NCI-H2107 (cell line): ENCODE data around the gene TRAF3IP3.
A peak's percentile ranks its signal among the peaks of the same experiment; 100 is the strongest.

ENCODE experiments used
- DNase-seq: peaks from one replicate; lab custom pipeline; 2025; lab: John Stamatoyannopoulos, UW

The TRAF3IP3 gene

GRCh38 chr1:209737118-209737505 lies 18.7 kb upstream of the TRAF3IP3 start:
- DNase-seq: no peak

DNA sequence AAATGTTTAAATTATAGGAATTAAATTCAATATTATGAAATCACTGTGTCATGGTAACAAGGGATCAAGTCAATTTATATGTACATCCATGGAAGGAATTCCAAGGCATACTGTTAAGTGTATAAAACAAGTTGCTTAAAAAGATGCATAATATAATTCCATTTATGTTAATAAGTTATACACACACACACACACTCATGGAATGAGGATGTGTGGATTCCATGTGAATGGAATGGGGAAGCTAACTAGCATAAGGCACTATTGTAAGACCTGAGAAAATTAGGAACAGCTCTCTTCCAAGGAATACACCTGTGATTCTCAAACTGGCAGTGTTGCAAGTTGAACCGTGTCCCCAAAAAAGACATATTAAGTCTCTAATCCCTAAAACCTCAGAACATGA lies 17.6 kb upstream of the TRAF3IP3 start:
- no peak for DNase-seq

- DNase-seq: no peak
Measured at GRCh38 chr1:209741193-209741592, 14.7 kb upstream of the TRAF3IP3 start.

DNA sequence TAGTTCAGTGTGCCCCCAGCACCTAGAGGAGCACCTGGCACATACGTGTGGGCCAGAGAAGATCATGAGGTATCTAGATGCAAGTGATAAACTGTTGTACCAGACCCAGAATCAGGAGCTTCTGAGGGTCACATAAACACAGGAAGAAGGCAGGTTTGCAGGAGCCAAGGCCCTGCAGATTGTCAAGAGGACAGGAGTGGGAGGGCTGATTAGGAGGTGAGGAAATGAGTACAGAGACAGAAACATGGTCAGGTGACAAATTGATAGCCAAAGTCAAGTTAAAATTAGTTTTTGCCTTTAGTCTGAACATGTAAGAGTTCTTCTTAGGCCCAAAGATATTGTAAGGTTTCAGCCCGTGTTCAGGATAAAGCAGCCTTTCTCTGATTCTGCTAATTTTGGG lies 14.0 kb upstream of the TRAF3IP3 start:
- no peak for DNase-seq

GRCh38 chr1:209742409-209743144 lies 13.3 kb upstream of the TRAF3IP3 start:
- DNase-seq: no peak

DNA sequence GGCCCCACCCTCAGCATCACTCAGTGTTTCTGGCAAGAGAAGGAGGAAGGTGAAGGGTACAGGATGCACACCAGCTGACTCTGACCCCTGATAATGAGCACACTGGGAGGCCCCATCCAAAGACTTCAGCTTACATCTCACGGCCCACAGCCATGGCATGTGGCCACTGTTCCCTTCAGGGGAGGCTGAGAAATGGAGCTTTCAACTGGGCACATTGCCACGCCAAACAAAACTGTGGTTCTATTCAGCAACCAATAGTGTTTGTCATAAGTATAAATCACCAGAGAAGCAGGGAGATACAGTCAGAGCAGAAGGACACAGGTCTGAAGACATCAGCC lies 12.7 kb upstream of the TRAF3IP3 start:
- peak; percentile 11 for DNase-seq

GRCh38 chr1:209746451-209747165 lies 9.2 kb upstream of the TRAF3IP3 start:
- DNase-seq: no peak

DNA sequence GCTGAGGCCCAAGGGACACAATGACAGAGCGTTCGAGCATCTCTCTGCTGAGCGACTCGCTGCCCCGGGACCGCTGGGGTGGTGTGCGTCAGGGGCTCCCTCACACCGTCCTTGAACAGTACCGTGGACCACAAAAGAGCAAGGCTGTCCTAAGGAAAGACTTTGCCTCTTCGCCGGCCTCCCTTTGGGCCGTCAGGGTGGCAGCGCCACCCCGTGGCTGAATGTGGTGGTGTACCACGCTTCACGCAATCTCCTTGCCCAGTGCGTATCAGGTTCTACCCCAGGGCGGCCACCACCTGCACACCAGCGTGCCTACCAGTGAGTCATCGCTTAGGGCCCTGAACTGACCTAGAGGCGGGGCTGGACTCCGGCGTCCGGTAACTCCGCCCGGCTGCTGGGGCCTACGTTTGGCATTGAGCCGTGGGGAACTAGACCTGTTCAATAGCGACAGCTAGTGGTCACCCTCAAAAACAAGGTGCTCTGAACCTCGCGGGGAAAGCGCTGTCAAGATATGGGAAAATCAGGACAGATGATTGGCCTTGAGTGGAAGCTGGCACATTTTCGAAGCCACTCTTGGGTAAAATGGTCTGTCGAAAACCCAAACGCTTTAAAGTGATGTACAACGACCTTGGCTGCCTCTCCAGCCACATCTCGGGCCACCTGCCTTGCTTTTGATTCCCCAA lies 8.1 kb upstream of the TRAF3IP3 start:
- DNase-seq: peak; percentile 10

DNA sequence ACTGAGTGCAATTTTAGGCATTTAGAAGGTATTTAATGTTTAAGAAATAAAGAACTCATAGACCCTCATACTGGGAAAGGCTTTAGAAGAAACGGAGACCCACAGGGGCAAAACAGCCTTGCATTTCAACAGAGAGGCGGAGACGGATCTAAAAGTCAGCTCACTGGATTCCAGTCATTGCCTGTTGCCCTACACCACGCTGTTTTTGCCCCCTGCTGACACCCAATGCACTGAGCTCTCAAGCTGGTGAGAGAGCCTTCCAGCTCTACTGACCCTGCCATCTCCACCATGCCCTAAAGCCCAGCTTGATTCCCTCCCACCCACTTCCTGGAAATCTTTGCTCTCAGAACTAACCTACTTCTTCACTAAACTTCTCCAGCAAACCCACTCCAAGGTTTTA lies 7.2 kb upstream of the TRAF3IP3 start:
- DNase-seq: no peak

- no peak for DNase-seq
Measured at GRCh38 chr1:209749205-209749604, 6.6 kb upstream of the TRAF3IP3 start.

- DNase-seq: no peak
Measured at GRCh38 chr1:209749670-209750323, 6.1 kb upstream of the TRAF3IP3 start.

- DNase-seq: no peak
Measured at GRCh38 chr1:209751627-209752231, 4.1 kb upstream of the TRAF3IP3 start.

- DNase-seq: no peak
Measured at GRCh38 chr1:209752890-209753289, 3.0 kb upstream of the TRAF3IP3 start.

- no peak for DNase-seq
Measured at GRCh38 chr1:209755256-209755655, 597 bp upstream of the TRAF3IP3 start.

- DNase-seq: no peak
Measured at GRCh38 chr1:209756615-209757445, 977 bp downstream of the TRAF3IP3 start.

DNA sequence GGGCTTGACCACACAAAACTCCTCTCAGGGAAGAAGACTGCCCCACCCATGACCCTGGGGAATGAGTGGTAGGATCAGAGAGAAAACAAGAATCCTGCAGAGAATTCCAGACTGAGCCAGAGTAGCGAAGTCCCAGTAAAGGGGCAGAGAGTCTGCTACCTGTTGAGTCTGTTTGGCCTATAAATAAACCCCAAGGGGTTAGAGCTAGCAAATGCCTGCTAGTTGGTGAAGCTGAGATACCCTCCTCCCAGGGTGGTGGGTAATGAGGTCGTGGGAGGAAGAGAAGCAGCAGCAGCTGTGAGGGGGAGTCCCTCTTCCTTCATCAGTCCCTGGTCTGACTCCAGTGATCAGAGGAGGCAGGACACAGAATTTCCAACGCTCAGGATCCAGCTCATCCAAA lies 2.5 kb downstream of the TRAF3IP3 start:
- DNase-seq: no peak

DNA sequence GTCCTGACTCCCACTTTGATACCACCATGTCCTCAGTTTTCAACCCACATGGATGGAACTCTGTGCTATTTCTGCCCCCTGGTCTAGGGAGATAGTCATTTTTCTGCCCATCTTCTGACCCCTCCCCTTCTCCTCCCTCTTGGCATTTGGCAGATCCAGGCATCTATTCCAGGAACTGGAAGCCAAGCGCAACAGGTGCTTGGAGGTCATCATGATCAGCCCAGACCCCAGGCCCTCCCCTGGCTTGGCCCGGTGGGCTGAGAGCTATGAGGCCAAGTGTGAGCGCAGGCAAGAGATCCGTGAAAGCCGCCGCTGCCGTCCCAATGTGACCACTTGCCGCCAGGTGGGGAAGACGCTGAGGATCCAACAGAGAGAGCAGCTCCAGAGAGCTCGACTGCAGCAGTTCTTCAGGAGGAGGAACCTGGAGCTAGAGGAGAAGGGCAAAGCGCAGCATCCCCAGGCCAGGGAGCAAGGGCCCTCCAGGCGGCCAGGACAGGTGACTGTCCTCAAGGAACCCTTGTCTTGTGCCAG lies 4.0 kb downstream of the TRAF3IP3 start:
- no peak for DNase-seq

DNA sequence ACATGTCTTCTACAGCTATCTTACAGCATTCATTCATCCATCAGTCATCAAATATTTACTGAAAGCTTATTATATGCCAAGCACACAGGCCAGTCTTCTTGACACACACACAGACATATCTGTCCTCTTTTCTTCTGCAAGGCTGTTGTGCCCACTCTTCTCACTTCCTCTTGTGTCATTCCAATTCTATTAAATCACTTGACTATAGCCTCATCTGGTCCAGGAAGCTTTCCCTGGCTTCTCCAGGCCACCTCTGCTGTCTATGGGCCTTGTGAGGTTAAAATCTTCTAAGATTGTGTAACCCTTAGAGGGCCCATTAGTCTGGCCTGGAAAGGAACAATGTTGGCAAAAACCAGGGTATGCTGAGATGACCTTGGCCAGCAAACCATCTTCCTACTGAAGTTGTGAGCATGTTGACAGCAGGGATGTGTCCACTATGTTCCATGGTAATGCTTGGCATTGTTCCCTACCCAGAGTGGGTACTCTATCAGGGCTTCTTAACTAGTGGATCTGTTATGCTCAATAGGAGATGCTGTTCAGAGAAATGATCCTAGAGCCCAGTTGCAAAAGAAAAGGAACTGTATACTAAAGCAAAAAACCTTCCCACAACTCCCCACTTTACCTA lies 5.3 kb downstream of the TRAF3IP3 start:
- no peak for DNase-seq

- DNase-seq: no peak
Measured at GRCh38 chr1:209766051-209766450, 10.2 kb downstream of the TRAF3IP3 start.

DNA sequence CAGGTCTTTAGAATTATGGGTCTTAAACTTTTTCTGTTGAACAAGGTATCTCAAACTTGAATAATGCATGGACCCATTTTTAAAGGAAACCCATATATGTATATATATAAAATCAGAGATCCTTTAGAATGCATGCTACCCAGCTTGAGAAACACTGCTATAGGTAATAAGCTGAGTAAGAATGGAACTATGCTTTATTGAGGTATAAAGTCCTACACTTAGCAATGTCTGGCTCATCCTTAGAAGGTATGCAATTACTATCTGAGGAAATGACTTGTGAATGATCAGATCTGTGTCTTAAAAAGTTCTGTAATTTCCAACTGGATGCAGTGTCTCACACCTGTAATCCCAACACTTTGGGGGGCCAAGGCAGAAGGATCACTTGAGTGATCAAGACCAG lies 11.2 kb downstream of the TRAF3IP3 start:
- no peak for DNase-seq

- no peak for DNase-seq
Measured at GRCh38 chr1:209767706-209768105, 11.9 kb downstream of the TRAF3IP3 start.
